ENCODE results near the gene KPTN. TPM values are rescaled to one million over a fixed set of nuclear protein-coding genes. Genes with fewer than 3 reads are reported as not detected.

KPTN gene
- total RNA-seq, 1 donor from 2014 or later, result 15.9 TPM

DNA sequence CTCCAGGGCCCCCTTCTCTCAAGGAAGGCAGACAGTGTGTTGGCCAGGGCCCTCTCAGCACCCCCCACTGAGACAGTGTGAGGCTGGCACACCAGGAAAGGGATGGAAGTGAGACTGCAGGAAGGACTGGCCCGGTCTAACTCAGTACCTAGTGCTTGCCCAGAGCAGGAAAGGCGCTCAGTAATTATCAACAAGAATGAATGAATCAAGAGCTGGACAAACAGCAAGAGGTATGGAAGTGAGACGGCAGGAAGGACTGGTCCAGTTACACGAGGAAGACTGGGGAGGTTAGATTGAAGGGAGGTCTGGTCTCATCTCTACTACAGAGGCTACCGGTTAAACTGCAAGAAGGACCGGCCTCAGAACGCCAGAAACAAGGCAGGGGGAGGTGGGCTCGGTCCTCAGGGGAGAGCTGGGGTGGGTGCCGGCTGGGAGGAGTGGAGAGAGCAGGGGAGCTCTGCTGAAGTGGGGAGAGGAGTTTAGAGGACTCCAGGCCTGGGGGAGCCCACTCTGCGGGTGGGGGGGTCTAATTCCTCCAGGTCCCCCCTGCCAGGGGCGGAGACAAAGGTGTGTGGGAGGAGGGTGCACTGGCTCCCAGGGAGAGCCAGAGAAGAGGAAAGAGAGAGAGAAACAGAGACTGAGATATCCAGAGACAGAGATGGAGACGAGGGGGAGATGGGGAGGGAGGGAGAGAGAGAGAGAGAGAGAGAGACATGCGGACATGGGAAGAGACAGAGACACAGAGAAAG is 13.4 kb downstream of the KPTN start:
- Mint-ChIP-seq H3K4me3 (ENCODE audit: unreplicated experiment) (peak overlapping the region; percentile 80), H3K36me3 (ENCODE audit: low read depth, unreplicated experiment) (peaks cover 3% of the 10 kb centered on the region), H3K9me3 (ENCODE audit: unreplicated experiment) (peaks cover 2% of the 10 kb centered on the region), H3K27ac (ENCODE audit: unreplicated experiment) (no peak overlapping the region), H3K4me1 (ENCODE audit: low read depth, unreplicated experiment) (peaks cover 9% of the 10 kb centered on the region), H3K27me3 (ENCODE audit: low read depth, unreplicated experiment) (peaks cover 33% of the 10 kb centered on the region)
- no peak for DNase-seq (ENCODE audit: low read depth)
- Histone ChIP-seq H4K20me1 (ENCODE audit: insufficient read depth, low read length) (peaks cover 4% of the 10 kb centered on the region), H3K79me2 (ENCODE audit: insufficient read depth, low read length) (no peaks in the 10 kb centered on the region), H3K4me1 (ENCODE audit: insufficient read depth, low read length) (no peaks in the 10 kb centered on the region), H2AFZ (ENCODE audit: low read depth, low read length) (no peak overlapping the region), H3K4me2 (ENCODE audit: low read length) (no peak overlapping the region), H3K36me3 (ENCODE audit: insufficient read depth, low read length) (no peaks in the 10 kb centered on the region), H3K9ac (ENCODE audit: low read length) (no peak overlapping the region), H3K27ac (ENCODE audit: low read depth, low read length) (no peak overlapping the region), H3K27me3 (ENCODE audit: insufficient read depth, low read length) (peaks cover 37% of the 10 kb centered on the region), H3K9me3 (ENCODE audit: insufficient read depth, low read depth, low read length) (no peaks in the 10 kb centered on the region), H3K4me3 (ENCODE audit: insufficient read depth, low read depth, low read length) (no peak overlapping the region)
- FAIRE-seq, result no peak
- TF ChIP-seq EZH2 (IDR thresholded peaks at IDR 0.05; ENCODE audit: insufficient read depth, low read length), result no peak
- TF ChIP-seq, protein P1, sequence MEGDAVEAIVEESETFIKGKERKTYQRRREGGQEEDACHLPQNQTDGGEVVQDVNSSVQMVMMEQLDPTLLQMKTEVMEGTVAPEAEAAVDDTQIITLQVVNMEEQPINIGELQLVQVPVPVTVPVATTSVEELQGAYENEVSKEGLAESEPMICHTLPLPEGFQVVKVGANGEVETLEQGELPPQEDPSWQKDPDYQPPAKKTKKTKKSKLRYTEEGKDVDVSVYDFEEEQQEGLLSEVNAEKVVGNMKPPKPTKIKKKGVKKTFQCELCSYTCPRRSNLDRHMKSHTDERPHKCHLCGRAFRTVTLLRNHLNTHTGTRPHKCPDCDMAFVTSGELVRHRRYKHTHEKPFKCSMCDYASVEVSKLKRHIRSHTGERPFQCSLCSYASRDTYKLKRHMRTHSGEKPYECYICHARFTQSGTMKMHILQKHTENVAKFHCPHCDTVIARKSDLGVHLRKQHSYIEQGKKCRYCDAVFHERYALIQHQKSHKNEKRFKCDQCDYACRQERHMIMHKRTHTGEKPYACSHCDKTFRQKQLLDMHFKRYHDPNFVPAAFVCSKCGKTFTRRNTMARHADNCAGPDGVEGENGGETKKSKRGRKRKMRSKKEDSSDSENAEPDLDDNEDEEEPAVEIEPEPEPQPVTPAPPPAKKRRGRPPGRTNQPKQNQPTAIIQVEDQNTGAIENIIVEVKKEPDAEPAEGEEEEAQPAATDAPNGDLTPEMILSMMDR (IDR thresholded peaks at IDR 0.05; ENCODE audit: insufficient read depth, low read depth, low read length), result no peak

DNA sequence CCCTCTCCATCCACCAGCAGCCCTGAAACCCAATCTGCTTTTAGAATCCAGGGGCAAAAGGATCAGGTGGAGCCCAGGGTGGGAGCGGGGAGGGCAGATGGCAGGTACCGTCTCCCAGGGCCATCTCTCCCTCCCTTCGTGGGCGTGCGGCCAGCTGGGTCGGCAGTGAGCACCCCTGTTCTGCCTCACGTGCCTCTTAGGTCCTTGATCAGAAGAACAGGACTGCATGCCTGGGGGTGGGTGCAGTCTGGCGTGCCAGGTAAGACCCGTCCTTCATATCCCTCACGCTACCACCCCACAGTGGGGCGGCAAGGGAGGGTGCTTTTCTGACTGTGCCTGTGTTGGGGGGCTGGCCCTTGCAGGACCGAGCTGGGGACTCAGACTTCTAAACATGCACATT is 14.3 kb downstream of the KPTN start:
- DNase-seq (ENCODE audit: low read depth) (no peak), FAIRE-seq (no peak)
- no peak overlapping the region for H3K27ac Mint-ChIP-seq (ENCODE audit: unreplicated experiment)
- Histone ChIP-seq H3K9ac (ENCODE audit: low read length) (no peak overlapping the region), H3K9me3 (ENCODE audit: insufficient read depth, low read depth, low read length) (no peaks in the 10 kb centered on the region), H3K4me3 (ENCODE audit: insufficient read depth, low read depth, low read length) (no peak overlapping the region), H2AFZ (ENCODE audit: low read depth, low read length) (no peak overlapping the region), H4K20me1 (ENCODE audit: insufficient read depth, low read length) (peaks cover 4% of the 10 kb centered on the region), H3K4me1 (ENCODE audit: insufficient read depth, low read length) (no peaks in the 10 kb centered on the region), H3K36me3 (ENCODE audit: insufficient read depth, low read length) (no peaks in the 10 kb centered on the region), H3K27me3 (ENCODE audit: insufficient read depth, low read length) (peaks cover 44% of the 10 kb centered on the region), H3K27ac (ENCODE audit: low read depth, low read length) (no peak overlapping the region), H3K79me2 (ENCODE audit: insufficient read depth, low read length) (no peaks in the 10 kb centered on the region), H3K4me2 (ENCODE audit: low read length) (no peak overlapping the region)
- H3K4me3 Mint-ChIP-seq (ENCODE audit: unreplicated experiment), result no peak overlapping the region
- no peaks in the 10 kb centered on the region for H3K36me3 Mint-ChIP-seq (ENCODE audit: low read depth, unreplicated experiment)
- H3K27me3 Mint-ChIP-seq (ENCODE audit: low read depth, unreplicated experiment), result peaks cover 31% of the 10 kb centered on the region
- peaks cover 9% of the 10 kb centered on the region for H3K4me1 Mint-ChIP-seq (ENCODE audit: low read depth, unreplicated experiment)
- H3K9me3 Mint-ChIP-seq (ENCODE audit: unreplicated experiment), result no peaks in the 10 kb centered on the region
- TF ChIP-seq EZH2 (IDR thresholded peaks at IDR 0.05; ENCODE audit: insufficient read depth, low read length), result peak; percentile 23
- TF ChIP-seq, protein P1 (IDR thresholded peaks at IDR 0.05; ENCODE audit: insufficient read depth, low read depth, low read length), result no peak

DNA sequence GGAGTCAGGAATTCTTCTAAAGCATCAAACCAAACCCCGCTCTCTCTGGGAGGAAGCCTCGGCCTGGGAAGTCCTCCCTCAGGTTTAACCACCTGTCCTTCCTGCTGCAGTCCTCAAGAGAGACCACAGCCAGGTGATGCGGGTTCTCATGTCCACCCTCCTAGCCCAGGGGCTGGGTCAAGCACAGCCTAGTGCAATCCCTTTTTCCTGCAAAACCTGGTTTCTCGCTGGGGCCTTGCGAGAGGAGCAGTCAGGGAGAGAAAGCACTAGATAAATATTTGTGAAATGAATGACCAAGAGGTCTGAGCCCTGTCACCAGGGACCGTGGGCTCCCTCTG is 14.7 kb downstream of the KPTN start:
- no peak overlapping the region for H3K27ac ChIP-seq (ENCODE audit: low read depth, low read length)
- Mint-ChIP-seq H3K4me3 (ENCODE audit: unreplicated experiment) (no peak overlapping the region), H3K4me1 (ENCODE audit: low read depth, unreplicated experiment) (peaks cover 9% of the 10 kb centered on the region), H3K27ac (ENCODE audit: unreplicated experiment) (no peak overlapping the region), H3K27me3 (ENCODE audit: low read depth, unreplicated experiment) (peaks cover 28% of the 10 kb centered on the region), H3K9me3 (ENCODE audit: unreplicated experiment) (no peaks in the 10 kb centered on the region), H3K36me3 (ENCODE audit: low read depth, unreplicated experiment) (no peaks in the 10 kb centered on the region)
- H3K27me3 ChIP-seq (ENCODE audit: insufficient read depth, low read length), result peaks cover 48% of the 10 kb centered on the region
- H3K4me3 ChIP-seq (ENCODE audit: insufficient read depth, low read depth, low read length), result no peak overlapping the region
- no peak overlapping the region for H3K4me2 ChIP-seq (ENCODE audit: low read length)
- no peak overlapping the region for H3K9ac ChIP-seq (ENCODE audit: low read length)
- H2AFZ ChIP-seq (ENCODE audit: low read depth, low read length), result no peak overlapping the region
- no peaks in the 10 kb centered on the region for H3K4me1 ChIP-seq (ENCODE audit: insufficient read depth, low read length)
- H3K79me2 ChIP-seq (ENCODE audit: insufficient read depth, low read length), result no peaks in the 10 kb centered on the region
- DNase-seq (ENCODE audit: low read depth) (no peak), FAIRE-seq (no peak)
- peak; percentile 35 for TF ChIP-seq EZH2 (IDR thresholded peaks at IDR 0.05; ENCODE audit: insufficient read depth, low read length)
- TF ChIP-seq, protein P1 (IDR thresholded peaks at IDR 0.05; ENCODE audit: insufficient read depth, low read depth, low read length), result no peak
- no peaks in the 10 kb centered on the region for H3K36me3 ChIP-seq (ENCODE audit: insufficient read depth, low read length)
- peaks cover 4% of the 10 kb centered on the region for H4K20me1 ChIP-seq (ENCODE audit: insufficient read depth, low read length)
- H3K9me3 ChIP-seq (ENCODE audit: insufficient read depth, low read depth, low read length), result no peaks in the 10 kb centered on the region

Measured in astrocyte (in vitro differentiated cells and primary cell).